ENCODE data around the gene MEIS1.
"Not testable (repeated sequence)": the region's sequence is repeated elsewhere in the genome, so short reads cannot be mapped to it uniquely, and the experiment has no call there.

DNA sequence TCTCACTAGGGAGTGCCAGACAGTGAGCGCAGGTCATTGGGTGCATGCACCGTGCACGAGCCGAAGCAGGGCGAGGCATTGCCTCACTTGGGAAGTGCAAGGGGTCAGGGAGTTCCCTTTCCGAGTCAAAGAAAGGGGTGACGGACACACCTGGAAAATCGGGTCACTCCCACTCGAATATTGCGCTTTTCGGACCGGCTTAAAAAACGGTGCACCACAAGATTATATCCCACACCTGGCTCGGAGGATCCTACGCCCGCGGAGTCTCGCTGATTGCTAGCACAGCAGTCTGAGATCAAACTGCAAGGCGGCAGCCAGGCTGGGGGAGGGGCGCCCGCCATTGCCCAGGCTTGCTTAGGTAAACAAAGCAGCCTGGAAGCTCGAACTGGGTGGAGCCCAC is 43.7 kb upstream of the MEIS1 start:
- not testable (repeated sequence) for TF ChIP-seq EZH2 (IDR thresholded peaks at IDR 0.05; ENCODE audit: insufficient read depth, poor library complexity, severe bottlenecking); EZH2phosphoT487 (IDR thresholded peaks at IDR 0.05; ENCODE audit: insufficient read depth, low read depth)

Data from GM23248 (cell line).